ENCODE results near the gene MEF2D.

Gene MEF2D

GRCh38 chr1:156500793-156501506 lies 375 bp upstream of the MEF2D start:
- DNase-seq (ENCODE audit: low spot score in 2 of 2) (peak; percentile 93 to 94), ATAC-seq (ENCODE audit: low read depth) (peak; percentile 63)
- no peaks in the 10 kb centered on the region for H3K27me3 Mint-ChIP-seq
- peak overlapping the region; percentile 95 for H3K4me3 Mint-ChIP-seq
- H3K27ac Mint-ChIP-seq: peak overlapping the region; percentile 97
- H3K36me3 Mint-ChIP-seq: no peaks in the 10 kb centered on the region
- H3K4me1 Mint-ChIP-seq: peaks cover 57% of the 10 kb centered on the region
- no peaks in the 10 kb centered on the region for H3K9me3 Mint-ChIP-seq

DNA sequence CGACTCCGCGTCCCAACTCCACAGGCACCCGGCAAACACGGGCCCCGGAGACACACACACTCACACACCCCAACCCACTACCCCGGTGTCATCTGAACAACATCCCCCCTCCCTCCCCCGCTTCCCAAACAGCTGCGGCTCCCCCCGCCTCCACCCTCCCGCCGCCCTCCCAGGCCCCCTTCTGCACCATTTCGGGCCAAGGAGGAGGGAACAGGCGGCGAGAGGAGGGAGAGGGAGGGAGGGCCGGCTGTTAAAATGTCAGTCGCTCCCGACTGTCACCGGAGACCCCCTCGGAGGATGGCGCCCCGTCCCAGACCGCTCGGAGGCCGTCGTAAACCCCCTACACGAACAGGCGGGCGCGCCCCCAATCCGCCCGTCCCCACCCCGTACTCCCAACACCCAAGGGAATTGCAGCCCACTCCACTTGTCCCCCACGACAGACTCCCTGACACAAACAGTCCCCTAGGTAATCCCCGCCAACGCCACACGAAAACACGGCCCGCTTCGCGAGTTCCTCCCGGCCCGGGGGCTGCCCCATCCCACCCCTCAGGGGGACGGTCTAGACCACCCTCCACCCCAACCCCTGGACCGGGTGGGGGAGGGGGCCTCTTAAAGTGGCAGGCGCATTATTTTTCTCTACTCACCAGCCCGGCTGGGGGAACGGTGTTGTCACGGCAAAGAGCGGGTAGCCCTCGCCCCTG lies 583 bp downstream of the MEF2D start:
- H3K4me3 Mint-ChIP-seq: peak overlapping the region; percentile 95
- H3K36me3 Mint-ChIP-seq: peaks cover 1% of the 10 kb centered on the region
- no peaks in the 10 kb centered on the region for H3K27me3 Mint-ChIP-seq
- peak overlapping the region; percentile 97 for H3K27ac Mint-ChIP-seq
- peak; percentile 6 for ATAC-seq (ENCODE audit: low read depth)
- H3K4me1 Mint-ChIP-seq: peaks cover 57% of the 10 kb centered on the region
- H3K9me3 Mint-ChIP-seq: no peaks in the 10 kb centered on the region
- DNase-seq (ENCODE audit: low spot score in 2 of 2): peak; percentile 51 to 62

DNA sequence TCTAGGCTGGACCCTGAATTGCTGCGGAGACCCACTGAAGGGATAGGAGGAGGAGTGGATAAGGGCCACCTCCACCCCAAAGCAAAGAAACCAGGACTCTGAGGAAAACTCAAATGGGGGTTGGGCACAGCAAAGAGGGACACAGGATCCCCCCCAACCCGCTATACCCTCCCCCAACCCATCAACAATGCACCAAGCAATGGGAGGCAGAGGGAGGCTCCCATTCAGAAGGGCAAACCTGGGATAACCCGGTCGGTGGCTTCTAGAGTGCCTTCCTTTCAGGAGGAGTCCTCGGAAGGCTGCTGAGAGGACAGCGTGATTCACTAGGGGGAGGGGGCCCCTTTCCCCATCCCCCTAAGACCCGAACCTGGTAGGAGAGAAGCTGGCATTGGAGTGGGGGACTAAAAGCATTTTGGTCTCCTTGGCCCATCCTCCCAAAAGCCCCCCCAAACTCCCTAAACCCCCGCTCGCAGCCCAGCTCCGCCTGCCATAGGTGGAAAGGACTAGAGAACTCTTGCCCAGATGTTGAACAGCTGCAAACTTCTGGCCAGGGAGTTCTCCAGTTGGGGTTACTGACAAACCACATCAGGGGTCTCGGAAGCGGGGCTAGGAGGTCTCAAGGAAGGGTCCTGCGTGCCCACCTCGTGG lies 1.3 kb downstream of the MEF2D start:
- DNase-seq (ENCODE audit: low spot score in 2 of 2) (no peak), ATAC-seq (ENCODE audit: low read depth) (no peak)
- Mint-ChIP-seq H3K9me3 (no peaks in the 10 kb centered on the region), H3K27ac (peak overlapping the region; percentile 97), H3K4me3 (peak overlapping the region; percentile 95), H3K36me3 (peaks cover 2% of the 10 kb centered on the region), H3K27me3 (no peaks in the 10 kb centered on the region), H3K4me1 (peaks cover 56% of the 10 kb centered on the region)

DNA sequence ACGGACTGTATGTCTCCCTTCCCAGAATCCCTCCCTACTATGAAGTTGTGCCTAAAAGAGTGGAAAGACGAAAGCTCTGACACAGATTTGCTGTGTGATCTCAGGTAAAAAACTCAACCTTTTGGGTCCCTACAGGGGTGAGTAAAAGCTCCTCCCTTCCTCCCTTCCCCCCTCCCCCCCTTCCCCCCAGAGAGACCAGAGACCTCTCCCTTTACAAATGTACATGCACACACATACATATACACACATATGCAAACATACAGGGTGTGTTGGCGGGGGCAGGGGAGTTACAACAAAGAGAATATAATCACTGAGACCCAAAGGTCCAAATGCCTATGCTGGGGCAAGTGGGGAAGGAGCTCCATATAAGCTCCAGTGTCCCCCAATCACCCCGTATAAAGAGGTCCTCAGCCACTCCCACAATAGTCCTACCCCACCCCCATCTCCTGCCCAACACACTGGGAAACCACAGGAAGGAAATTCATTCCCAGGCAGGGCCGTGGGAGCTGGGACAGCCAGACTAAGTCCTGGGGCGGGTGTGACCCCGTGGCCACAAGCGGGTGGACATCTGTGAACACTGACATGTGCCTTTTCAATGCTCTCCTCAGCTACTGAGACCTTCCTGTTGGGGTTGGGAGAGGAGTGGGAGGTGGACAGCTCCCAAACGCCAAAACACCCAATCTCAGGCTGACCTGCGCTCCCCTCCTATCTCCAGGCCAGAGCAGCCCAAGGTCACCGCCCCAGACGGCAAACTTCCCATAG lies 2.0 kb downstream of the MEF2D start:
- H3K27ac Mint-ChIP-seq: peak overlapping the region; percentile 97

GRCh38 chr1:156497743-156498431 lies 2.7 kb downstream of the MEF2D start:
- ATAC-seq (ENCODE audit: low read depth) (no peak), DNase-seq (ENCODE audit: low spot score in 2 of 2) (no peak)
- Mint-ChIP-seq H3K27me3 (no peaks in the 10 kb centered on the region), H3K4me3 (peak overlapping the region; percentile 67), H3K9me3 (no peaks in the 10 kb centered on the region), H3K36me3 (peaks cover 2% of the 10 kb centered on the region), H3K4me1 (peaks cover 57% of the 10 kb centered on the region), H3K27ac (peak overlapping the region; percentile 97)

More for the DNA sequence above, 2.0 kb downstream of the MEF2D start:
- ATAC-seq (ENCODE audit: low read depth) (no peak), DNase-seq (ENCODE audit: low spot score in 2 of 2) (no peak)
- H3K36me3 Mint-ChIP-seq: peaks cover 2% of the 10 kb centered on the region
- H3K4me1 Mint-ChIP-seq: peaks cover 57% of the 10 kb centered on the region
- peak overlapping the region; percentile 95 for H3K4me3 Mint-ChIP-seq
- H3K9me3 Mint-ChIP-seq: no peaks in the 10 kb centered on the region
- no peaks in the 10 kb centered on the region for H3K27me3 Mint-ChIP-seq

DNA sequence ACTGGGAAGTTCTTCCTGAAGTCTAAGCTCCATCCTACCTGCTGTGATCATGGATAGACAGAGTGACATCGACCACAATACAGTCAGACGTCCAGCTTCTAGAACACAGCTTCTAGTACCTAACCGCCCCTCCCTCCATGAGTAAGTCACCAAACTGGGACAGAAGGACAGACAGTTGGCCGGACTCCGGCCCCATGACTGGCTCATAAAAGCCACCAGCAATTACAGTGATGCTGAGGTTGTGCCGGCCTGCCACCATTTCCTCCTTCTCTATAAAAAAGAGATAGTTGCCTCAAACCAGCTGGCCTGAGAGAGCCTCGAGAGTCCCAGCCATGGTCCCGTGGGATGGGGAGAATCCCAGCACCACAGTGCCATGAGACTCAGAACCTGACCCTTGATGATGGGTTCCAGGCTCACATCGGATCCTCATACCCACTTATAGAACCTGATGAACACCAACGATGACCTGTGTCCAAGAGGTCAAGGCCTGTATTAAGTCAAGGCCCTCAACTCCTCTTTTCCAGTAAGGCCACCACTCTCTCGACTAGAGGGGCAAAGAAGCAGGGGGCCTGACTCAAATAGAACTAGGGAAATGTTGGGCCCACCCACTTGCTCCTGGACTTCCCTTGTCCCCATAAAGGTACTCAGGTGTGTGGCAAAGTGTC lies 3.4 kb downstream of the MEF2D start:
- DNase-seq (ENCODE audit: low spot score in 2 of 2): no peak
- Mint-ChIP-seq H3K4me1 (peaks cover 59% of the 10 kb centered on the region), H3K4me3 (peak overlapping the region; percentile 67), H3K9me3 (no peaks in the 10 kb centered on the region), H3K36me3 (peaks cover 2% of the 10 kb centered on the region), H3K27me3 (no peaks in the 10 kb centered on the region), H3K27ac (peak overlapping the region; percentile 97)
- ATAC-seq (ENCODE audit: low read depth): no peak

DNA sequence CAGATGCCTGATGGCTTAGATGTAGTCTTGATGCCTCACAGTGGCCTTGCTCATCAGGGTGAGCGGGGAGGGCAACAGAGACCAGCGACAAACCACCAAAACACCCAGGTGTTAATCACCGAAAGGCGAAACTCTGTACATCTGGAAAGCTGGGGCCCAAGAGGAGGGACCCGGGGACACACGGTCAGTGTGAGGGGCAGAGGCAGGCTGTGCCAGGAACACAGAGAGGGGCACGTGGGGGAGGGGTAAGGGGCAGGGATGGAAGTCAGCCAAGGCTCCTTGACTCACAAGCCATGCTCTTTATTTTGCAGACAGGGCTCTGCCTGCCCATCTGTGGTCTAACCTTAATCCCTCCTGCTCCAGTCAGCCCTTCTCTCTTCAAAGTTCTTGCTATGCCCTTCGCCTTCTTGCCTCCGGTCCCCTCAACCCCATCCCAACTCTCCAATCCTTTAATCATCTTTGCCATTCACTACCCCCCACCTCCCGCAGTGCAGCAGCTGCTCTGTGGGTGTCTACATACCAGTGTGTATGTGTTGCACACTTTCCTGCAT lies 4.3 kb downstream of the MEF2D start:
- peak overlapping the region; percentile 97 for H3K27ac Mint-ChIP-seq
- no peaks in the 10 kb centered on the region for H3K9me3 Mint-ChIP-seq
- no peaks in the 10 kb centered on the region for H3K27me3 Mint-ChIP-seq
- peak overlapping the region; percentile 67 for H3K4me3 Mint-ChIP-seq
- DNase-seq (ENCODE audit: low spot score in 2 of 2) (no peak), ATAC-seq (ENCODE audit: low read depth) (no peak)
- peaks cover 66% of the 10 kb centered on the region for H3K4me1 Mint-ChIP-seq
- H3K36me3 Mint-ChIP-seq: peaks cover 2% of the 10 kb centered on the region

DNA sequence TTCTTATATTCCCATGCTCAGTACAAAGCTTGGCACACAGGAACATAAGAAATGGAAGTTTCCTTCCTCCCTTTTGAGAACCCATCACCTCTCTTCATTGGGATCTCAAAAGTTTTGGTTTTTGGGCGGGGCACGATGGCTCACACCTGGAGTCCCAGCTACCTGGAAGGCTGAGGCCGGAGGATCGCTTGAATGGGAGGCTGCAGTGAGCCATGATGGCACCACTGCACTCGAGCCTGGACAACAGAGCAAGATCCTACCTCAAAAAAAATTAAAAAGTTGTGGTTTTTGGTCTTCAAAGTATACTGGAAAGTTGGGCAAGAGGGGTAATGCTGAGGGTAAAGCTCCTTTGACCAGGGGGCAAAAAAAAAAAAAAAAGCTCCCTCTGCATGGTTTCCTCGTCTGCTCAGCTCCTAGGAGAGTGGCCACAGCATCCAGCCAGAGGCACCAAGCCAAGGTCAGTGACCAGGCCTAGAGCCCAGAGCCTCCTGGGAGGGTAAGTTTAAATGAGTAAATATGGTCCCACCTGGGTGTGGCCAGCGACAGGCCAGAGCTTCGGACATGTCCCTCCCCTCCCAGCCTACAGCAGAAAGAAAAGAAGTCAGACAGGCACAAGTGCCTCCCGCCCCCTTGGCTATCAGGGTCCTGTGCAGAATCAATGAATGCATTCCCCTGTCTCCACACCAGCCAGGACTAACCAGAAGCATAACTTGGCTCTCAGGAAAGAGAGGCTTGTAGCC lies 5.0 kb downstream of the MEF2D start:
- no peaks in the 10 kb centered on the region for H3K27me3 Mint-ChIP-seq
- H3K27ac Mint-ChIP-seq: peak overlapping the region; percentile 97
- peak overlapping the region; percentile 67 for H3K4me3 Mint-ChIP-seq
- no peaks in the 10 kb centered on the region for H3K9me3 Mint-ChIP-seq
- H3K36me3 Mint-ChIP-seq: peaks cover 2% of the 10 kb centered on the region
- peaks cover 72% of the 10 kb centered on the region for H3K4me1 Mint-ChIP-seq
- ATAC-seq (ENCODE audit: low read depth): no peak
- no peak for DNase-seq (ENCODE audit: low spot score in 2 of 2)

- no peaks in the 10 kb centered on the region for H3K9me3 Mint-ChIP-seq
- no peak for DNase-seq (ENCODE audit: low spot score in 2 of 2)
Observed at GRCh38 chr1:156494309-156494895, 6.2 kb downstream of the MEF2D start.

GRCh38 chr1:156493742-156494141 lies 6.8 kb downstream of the MEF2D start:
- H3K27ac Mint-ChIP-seq: peak overlapping the region; percentile 67
- ATAC-seq (ENCODE audit: low read depth) (no peak), DNase-seq (ENCODE audit: low spot score in 2 of 2) (no peak)
- H3K36me3 Mint-ChIP-seq: peaks cover 2% of the 10 kb centered on the region
- no peaks in the 10 kb centered on the region for H3K27me3 Mint-ChIP-seq
- peaks cover 83% of the 10 kb centered on the region for H3K4me1 Mint-ChIP-seq
- no peaks in the 10 kb centered on the region for H3K9me3 Mint-ChIP-seq
- H3K4me3 Mint-ChIP-seq: peak overlapping the region; percentile 89

More at GRCh38 chr1:156494309-156494895, 6.2 kb downstream of the MEF2D start:
- Mint-ChIP-seq H3K27me3 (no peaks in the 10 kb centered on the region), H3K27ac (peak overlapping the region; percentile 67), H3K36me3 (peaks cover 2% of the 10 kb centered on the region), H3K4me3 (peak overlapping the region; percentile 89), H3K4me1 (peaks cover 81% of the 10 kb centered on the region)
- ATAC-seq (ENCODE audit: low read depth): no peak

- no peaks in the 10 kb centered on the region for H3K27me3 Mint-ChIP-seq
- ATAC-seq (ENCODE audit: low read depth): no peak
- H3K27ac Mint-ChIP-seq: peak overlapping the region; percentile 92
Observed at GRCh38 chr1:156493154-156493631, 7.4 kb downstream of the MEF2D start.

More at GRCh38 chr1:156493154-156493631, 7.4 kb downstream of the MEF2D start:
- H3K36me3 Mint-ChIP-seq: peaks cover 2% of the 10 kb centered on the region
- DNase-seq (ENCODE audit: low spot score in 2 of 2): no peak
- H3K4me3 Mint-ChIP-seq: peak overlapping the region; percentile 89
- peaks cover 83% of the 10 kb centered on the region for H3K4me1 Mint-ChIP-seq
- H3K9me3 Mint-ChIP-seq: no peaks in the 10 kb centered on the region

Data from memory B cell (primary cell).